HG03565 (cell line): ENCODE data around the gene CCSER2.
"Not testable (repeated sequence)": the region's sequence is repeated elsewhere in the genome, so short reads cannot be mapped to it uniquely, and the experiment has no call there.

Source experiments
- ATAC-seq: cut with Tn5 transposase; IDR thresholded peaks from one replicate; pipeline ENCODE4 v1.9.1; 2021; ENCODE audit warnings: mild to moderate bottlenecking, moderate library complexity; ENCODE audit not compliant: unreplicated experiment

CCSER2 gene

DNA sequence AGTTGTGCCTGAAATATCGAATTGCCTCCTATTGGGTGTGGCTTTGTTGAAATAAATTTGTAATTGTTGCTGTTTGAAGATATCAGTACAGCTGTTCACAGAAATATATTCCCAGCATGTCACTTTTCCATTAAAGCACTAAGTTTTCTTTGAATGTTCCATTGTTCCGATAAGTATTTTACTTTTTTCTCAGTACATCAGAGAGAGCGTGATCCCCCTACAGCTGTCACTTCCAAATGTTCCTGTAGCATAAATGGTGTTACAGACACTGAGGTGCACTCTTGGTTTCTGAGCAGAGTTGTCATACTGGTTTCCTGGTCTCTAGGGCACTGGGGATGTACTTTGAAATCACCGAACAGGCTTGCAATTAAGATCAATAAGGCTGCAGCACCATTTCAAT, 189.2 kb downstream of the CCSER2 start:
- ATAC-seq, result no peak

GRCh38 chr10:84519235-84519634, 190.8 kb downstream of the CCSER2 start:
- ATAC-seq, result no peak

- ATAC-seq, result no peak
Measured at GRCh38 chr10:84521013-84521412, 192.6 kb downstream of the CCSER2 start.

DNA sequence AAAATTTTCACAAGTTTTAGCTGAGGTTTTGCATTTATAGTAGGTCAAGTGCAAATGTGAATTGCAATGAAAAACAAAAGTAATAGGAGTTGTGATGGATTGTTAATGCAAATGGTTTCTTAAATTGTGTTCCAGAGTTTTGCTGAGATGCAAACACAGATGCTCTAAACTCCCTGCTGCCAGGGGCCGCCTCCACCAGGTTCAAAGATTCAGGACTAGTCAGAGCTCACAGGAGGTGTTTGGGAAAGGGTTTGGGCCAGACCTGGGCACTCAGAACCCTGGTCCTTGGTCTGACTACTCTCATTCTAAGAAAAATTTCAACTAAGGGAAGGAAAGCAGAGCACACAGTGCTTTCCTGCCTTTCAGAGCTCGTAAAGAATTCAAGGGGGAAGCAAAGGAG, 193.1 kb downstream of the CCSER2 start:
- ATAC-seq, result no peak

GRCh38 chr10:84522612-84523462, 194.4 kb downstream of the CCSER2 start:
- no peak for ATAC-seq

DNA sequence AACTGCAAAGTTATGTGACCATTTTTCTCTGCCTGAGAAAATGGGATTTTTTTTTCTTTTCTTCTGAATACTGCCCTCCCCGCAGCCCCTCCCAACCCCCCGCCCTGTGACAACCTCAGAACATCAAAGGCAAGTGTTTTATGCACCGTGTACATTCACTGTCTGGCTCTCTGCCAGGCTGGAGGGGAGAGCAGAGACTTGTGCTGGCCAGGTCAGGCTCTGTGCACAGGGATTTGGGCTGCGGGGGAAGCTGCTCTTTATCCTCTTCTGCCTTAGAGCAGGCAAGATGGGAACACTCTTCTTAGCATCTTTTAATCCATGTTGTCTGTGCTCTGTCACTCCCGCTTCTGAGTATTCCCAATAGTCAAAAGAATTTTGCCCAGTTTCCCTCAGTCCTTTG, 195.1 kb downstream of the CCSER2 start:
- ATAC-seq, result no peak

- no peak for ATAC-seq
Measured at GRCh38 chr10:84524435-84524834, 196.0 kb downstream of the CCSER2 start.

DNA sequence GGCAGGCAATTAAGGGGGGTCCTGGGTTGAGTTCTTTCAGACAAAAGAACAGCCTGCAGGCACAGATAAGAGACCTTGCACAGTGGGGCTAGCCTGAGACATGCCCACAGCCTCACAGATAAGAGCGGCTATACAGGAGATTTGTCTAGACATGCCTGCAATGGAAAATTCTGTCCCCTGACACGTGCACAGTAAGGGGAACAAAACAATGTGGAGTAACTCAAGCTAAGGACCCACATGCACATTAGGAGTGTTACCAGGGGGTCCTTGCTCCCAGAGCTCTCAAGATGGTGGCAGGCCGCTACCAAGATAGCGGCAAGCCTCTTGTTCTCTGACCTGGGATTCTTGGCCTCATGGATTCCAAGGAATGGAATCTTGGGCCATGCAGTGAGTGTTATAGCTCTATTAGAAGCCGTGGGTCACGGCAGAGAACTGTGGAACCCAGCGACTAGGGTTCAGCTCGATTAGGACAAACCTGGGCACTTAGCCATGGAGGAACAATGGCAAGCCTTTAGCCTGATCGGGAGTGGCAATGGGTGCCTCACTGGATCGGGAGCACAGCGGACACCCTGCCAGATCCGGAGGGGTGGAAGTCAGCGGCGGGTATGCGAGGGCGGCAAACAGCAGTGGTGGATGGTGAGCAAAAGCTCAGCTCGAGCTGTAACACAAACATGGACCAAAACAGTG, 196.9 kb downstream of the CCSER2 start:
- ATAC-seq, result no peak

DNA sequence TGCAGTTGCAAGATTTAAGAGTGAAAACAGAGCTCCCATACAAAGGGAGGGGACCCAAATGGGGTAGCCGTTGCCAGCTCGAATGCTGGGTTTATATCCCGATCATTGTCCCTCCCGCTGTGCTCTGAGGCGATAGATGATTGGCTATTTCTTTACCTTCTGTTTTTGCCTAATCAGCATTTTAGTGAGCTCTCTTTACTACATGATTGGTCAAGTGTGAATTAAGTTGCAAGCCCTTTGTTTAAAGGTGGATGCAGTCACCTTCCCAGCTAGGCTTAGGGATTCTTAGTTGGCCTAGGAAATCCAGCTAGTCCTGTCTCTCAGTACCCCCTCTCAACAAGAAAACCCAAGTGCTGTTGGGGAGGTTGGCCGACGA, 197.4 kb downstream of the CCSER2 start:
- ATAC-seq, result not testable (repeated sequence)

DNA sequence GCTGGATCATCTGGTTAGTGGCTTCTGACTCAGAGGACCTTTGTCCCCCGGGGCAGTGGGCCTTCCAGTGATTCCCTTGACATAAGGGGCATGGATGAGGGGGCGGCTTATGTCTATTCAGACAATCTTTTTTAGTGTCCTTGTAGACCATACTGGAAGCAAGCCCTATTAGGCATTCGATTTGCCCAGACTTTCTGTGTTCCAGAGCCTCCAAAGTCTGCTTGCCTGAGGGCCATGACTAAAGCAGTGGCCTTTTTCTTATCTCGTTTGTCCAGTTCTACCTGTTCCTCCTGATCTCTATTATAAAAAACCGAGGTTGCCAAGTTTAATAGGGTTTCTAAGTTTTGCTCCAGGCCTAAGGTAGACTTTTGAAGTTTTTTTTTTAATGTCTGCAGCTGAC, 199.0 kb downstream of the CCSER2 start:
- ATAC-seq, result not testable (repeated sequence)

DNA sequence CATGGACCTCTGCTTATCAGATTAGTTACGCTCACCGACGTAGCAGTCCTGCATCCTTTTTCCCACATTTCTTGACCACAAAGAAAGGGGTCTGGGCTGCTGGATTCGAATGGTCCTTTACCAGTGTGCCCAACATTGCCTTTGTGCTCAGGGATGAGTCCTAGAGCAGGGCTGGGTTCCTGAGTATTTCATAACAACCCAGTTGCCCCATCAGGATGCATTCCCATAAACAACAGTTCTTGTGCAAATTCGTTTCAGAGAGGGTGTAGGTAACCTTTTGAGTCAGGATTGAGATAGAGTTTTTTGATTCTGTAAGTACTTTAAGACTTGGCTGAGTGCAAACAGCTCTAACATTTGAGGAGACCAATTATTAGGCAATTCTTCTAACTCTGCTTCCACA, 200.1 kb downstream of the CCSER2 start:
- not testable (repeated sequence) for ATAC-seq

DNA sequence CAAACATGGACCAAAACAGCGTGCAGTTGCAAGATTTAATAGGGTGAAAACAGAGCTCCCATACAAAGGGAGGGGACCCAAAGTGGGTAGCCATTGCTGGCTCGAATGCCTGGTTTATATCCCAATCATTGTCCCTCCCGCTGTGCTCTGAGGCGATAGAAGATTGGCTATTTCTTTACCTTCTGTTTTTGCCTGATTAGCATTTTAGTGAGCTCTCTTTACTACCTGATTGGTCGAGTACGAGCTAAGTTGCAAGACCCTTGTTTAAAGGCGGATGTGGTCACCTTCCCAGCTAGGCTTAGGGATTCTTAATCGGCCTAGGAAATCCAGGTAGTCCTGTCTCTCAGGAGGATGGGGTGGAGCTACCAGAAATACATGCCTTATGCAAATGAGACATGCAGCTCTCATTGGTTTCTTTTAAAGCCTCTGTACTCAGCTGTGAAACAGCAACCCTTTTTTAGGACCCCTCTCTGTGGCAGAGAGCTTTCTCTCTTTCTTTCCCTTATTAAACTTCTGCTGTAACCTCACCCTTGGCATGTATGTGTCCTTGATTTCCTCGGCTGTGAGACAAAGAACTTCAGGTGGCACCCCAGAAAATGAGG, 202.4 kb downstream of the CCSER2 start:
- ATAC-seq, result no peak

DNA sequence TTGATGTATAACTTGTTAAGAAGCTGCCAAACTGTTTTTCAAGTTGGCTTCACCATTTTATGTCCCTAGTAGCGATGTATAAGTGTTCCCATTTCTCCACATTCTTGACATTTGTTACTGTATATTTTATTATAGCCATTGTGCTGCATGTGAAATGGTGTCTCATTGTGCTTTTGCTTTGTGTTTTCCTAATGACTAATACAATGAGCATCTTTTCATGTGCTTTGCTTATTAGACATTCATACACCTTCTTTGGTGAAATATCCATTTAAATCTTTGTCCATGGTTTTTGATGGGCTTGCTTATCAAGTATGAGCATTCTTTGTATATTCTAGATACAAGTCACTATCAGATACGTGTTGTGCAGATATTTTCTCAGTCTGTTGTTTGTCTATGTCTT, 203.0 kb downstream of the CCSER2 start:
- ATAC-seq, result no peak

DNA sequence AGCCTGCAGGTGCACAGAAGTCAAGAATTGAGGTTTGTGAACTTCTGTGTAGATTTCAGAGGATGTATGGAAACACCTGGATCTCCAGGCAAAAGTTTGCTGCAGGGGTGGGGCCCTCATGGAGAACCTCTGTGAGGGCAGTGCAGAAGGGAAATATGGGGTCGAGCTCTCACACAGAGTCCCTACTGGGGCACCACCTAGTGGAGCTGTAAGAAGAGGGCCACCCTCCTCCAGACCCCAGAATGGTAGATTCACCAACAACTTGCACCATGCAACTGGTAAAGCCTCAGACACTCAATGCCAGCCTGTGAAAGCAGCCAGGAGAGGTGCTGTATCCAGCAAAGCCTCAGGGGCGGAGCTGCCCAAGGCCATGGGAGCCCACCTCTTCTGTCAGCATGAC, 205.8 kb downstream of the CCSER2 start:
- no peak for ATAC-seq

DNA sequence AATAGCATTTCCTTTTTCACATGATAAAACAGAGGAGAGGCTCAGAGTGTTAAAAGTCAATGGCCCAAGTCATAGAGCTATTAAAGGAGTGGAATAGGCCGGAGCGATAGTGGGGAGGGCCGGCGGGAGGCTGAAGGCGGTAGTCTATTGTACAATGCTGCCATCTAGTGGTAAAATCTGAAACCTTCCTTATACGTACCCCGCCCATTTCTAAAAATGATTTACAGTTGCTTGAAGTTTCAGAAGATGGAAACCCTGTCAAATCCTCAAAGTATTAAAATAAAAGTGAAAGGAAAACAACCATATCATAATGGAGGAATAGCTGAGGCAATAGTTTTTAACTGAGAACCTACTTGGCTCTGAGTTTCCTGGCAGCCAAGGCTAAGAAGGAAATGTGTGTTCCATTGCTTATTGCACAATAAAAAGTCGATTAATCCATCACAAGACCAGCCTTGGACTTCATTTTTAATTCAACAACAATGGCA, 209.1 kb downstream of the CCSER2 start:
- ATAC-seq, result peak; percentile 56

- no peak for ATAC-seq
Measured at GRCh38 chr10:84538036-84538435, 209.6 kb downstream of the CCSER2 start.

DNA sequence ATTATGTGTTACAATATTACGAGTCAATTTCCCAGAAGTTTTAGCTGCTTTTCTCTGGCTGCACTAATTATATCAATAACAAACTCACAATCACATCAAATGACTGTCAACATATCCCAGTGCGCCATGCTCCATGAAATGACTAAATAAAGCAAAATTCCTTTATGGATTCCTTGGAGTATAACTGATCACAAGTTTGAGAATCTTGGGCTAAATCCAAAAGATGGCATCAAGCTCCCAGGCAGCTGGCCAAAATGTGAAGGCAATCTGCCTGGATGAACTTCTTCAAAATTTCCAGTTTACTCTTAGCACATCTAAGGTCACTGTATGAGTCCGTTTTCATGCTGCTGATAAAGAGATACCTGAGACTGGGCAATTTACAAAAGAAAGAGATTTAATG, 210.8 kb downstream of the CCSER2 start:
- ATAC-seq, result no peak

- ATAC-seq, result no peak
Measured at GRCh38 chr10:84540022-84540616, 211.7 kb downstream of the CCSER2 start.

- peak; percentile 77 for ATAC-seq
Measured at GRCh38 chr10:84540617-84541288, 212.4 kb downstream of the CCSER2 start.

- no peak for ATAC-seq
Measured at GRCh38 chr10:84541289-84541637, 212.9 kb downstream of the CCSER2 start.
